ENCODE measurements around the gene BICRA. TPM values are rescaled to one million over a fixed set of nuclear protein-coding genes. Genes with fewer than 3 reads are reported as not detected.
"Not testable (repeated sequence)": the region's sequence is repeated elsewhere in the genome, so short reads cannot be mapped to it uniquely, and the experiment has no call there.

BICRA gene
- total and polyA plus RNA-seq, 2 experiments from 2014 or later = 3.4 to 5.4 TPM

- Histone ChIP-seq H3K4me2 (peak overlapping the region; percentile 57), H3K4me1 (ENCODE audit: insufficient read depth) (peaks cover 56% of the 10 kb centered on the region), H2AFZ (no peak overlapping the region), H3K9me3 (ENCODE audit: low read depth) (no peaks in the 10 kb centered on the region), H3K27ac (peak overlapping the region; percentile 95), H3K9me2 (replicated peaks; ENCODE audit: insufficient read depth) (no peaks in the 10 kb centered on the region), H3K79me2 (peaks cover 74% of the 10 kb centered on the region), H3K4me3 (no peak overlapping the region), H3K36me3 (replicated peaks; ENCODE audit: insufficient read depth, low read depth) (no peaks in the 10 kb centered on the region), H4K20me1 (ENCODE audit: insufficient read depth, poor library complexity, severe bottlenecking) (peaks cover 20% of the 10 kb centered on the region), H3K27me3 (no peaks in the 10 kb centered on the region)
- TF ChIP-seq EZH2 (IDR thresholded peaks at IDR 0.05; ENCODE audit: borderline replicate concordance) (no peak), CTCF (IDR thresholded peaks at IDR 0.05; ENCODE audit: poor library complexity) (no peak), EZH2phosphoT487 (IDR thresholded peaks at IDR 0.05; ENCODE audit: low read depth, severe bottlenecking, unreplicated experiment) (no peak)
- 68% methylated on average over 24 of the region's 24 CpGs for WGBS (ENCODE audit: low lambda C conversion rate, missing lambda C conversion rate)
- peak; percentile 84 for DNase-seq (ENCODE audit: low spot score)
Measured at GRCh38 chr19:47663911-47664771, 55.2 kb downstream of the BICRA start.

- H3K9me3 ChIP-seq (ENCODE audit: low read depth); H3K27ac ChIP-seq; H3K9me2 ChIP-seq (replicated peaks; ENCODE audit: insufficient read depth); H2AFZ ChIP-seq; H3K27me3 ChIP-seq; H3K4me2 ChIP-seq; H3K36me3 ChIP-seq (replicated peaks; ENCODE audit: insufficient read depth, low read depth); DNase-seq (ENCODE audit: low spot score); H3K4me3 ChIP-seq: not testable (repeated sequence)
- Histone ChIP-seq H4K20me1 (ENCODE audit: insufficient read depth, poor library complexity, severe bottlenecking) (peaks cover 30% of the 10 kb centered on the region), H3K4me1 (ENCODE audit: insufficient read depth) (peaks cover 38% of the 10 kb centered on the region), H3K79me2 (peaks cover 65% of the 10 kb centered on the region)
- WGBS (ENCODE audit: low lambda C conversion rate, missing lambda C conversion rate) = 93% methylated on average over 13 of the region's 13 CpGs
Measured at GRCh38 chr19:47668556-47668955, 59.6 kb downstream of the BICRA start.

GRCh38 chr19:47670736-47671135 lies 61.8 kb downstream of the BICRA start:
- Histone ChIP-seq H3K4me3 (no peak overlapping the region), H4K20me1 (ENCODE audit: insufficient read depth, poor library complexity, severe bottlenecking) (peaks cover 23% of the 10 kb centered on the region), H3K36me3 (replicated peaks; ENCODE audit: insufficient read depth, low read depth) (no peaks in the 10 kb centered on the region), H3K9me3 (ENCODE audit: low read depth) (no peaks in the 10 kb centered on the region), H2AFZ (no peak overlapping the region), H3K4me1 (ENCODE audit: insufficient read depth) (peaks cover 23% of the 10 kb centered on the region), H3K27ac (no peak overlapping the region), H3K27me3 (no peaks in the 10 kb centered on the region), H3K4me2 (no peak overlapping the region), H3K79me2 (peaks cover 51% of the 10 kb centered on the region), H3K9me2 (replicated peaks; ENCODE audit: insufficient read depth) (no peaks in the 10 kb centered on the region)
- TF ChIP-seq EZH2 (IDR thresholded peaks at IDR 0.05; ENCODE audit: borderline replicate concordance) = no peak
- no peak for TF ChIP-seq CTCF (IDR thresholded peaks at IDR 0.05; ENCODE audit: poor library complexity)
- TF ChIP-seq EZH2phosphoT487 (IDR thresholded peaks at IDR 0.05; ENCODE audit: low read depth, severe bottlenecking, unreplicated experiment) = no peak
- 100% methylated on average over 8 of the region's 8 CpGs for WGBS (ENCODE audit: low lambda C conversion rate, missing lambda C conversion rate)
- no peak for DNase-seq (ENCODE audit: low spot score)

GRCh38 chr19:47671499-47671898 lies 62.6 kb downstream of the BICRA start:
- Histone ChIP-seq H3K36me3 (replicated peaks; ENCODE audit: insufficient read depth, low read depth) (no peaks in the 10 kb centered on the region), H2AFZ (no peak overlapping the region), H4K20me1 (ENCODE audit: insufficient read depth, poor library complexity, severe bottlenecking) (peaks cover 18% of the 10 kb centered on the region), H3K9me3 (ENCODE audit: low read depth) (no peaks in the 10 kb centered on the region), H3K4me1 (ENCODE audit: insufficient read depth) (peaks cover 17% of the 10 kb centered on the region), H3K27me3 (no peaks in the 10 kb centered on the region), H3K27ac (no peak overlapping the region), H3K4me2 (no peak overlapping the region), H3K4me3 (no peak overlapping the region), H3K79me2 (peaks cover 44% of the 10 kb centered on the region), H3K9me2 (replicated peaks; ENCODE audit: insufficient read depth) (no peaks in the 10 kb centered on the region)
- 100% methylated on average over 2 of the region's 2 CpGs for WGBS (ENCODE audit: low lambda C conversion rate, missing lambda C conversion rate)
- TF ChIP-seq EZH2phosphoT487 (IDR thresholded peaks at IDR 0.05; ENCODE audit: low read depth, severe bottlenecking, unreplicated experiment) = no peak
- no peak for TF ChIP-seq CTCF (IDR thresholded peaks at IDR 0.05; ENCODE audit: poor library complexity)
- TF ChIP-seq EZH2 (IDR thresholded peaks at IDR 0.05; ENCODE audit: borderline replicate concordance) = no peak
- no peak for DNase-seq (ENCODE audit: low spot score)

Data from hepatocyte (in vitro differentiated cells).